SU-DHL-6 (cell line): ENCODE measurements around the gene WFDC1.

ENCODE experiments used
- H2AFZ ChIP-seq: fragments of 200-600 bp; sonication (generic); 2 replicates; pipeline ENCODE4 v1.6.1; 2014; ENCODE audit warnings: low read depth, mild to moderate bottlenecking, moderate library complexity, mixed read lengths, antibody characterized with exemption, low read length; ENCODE audit not compliant: severe bottlenecking
- H3F3A ChIP-seq: fragments of 200-600 bp; shearing (Covaris generic); 2 replicates; pipeline ENCODE4 v1.6.0; 2016; ENCODE audit warnings: antibody characterized with exemption, mild to moderate bottlenecking; ENCODE audit not compliant: insufficient read depth
- H3K27ac ChIP-seq: fragments of 200-600 bp; sonication (generic); 2 replicates; pipeline ENCODE4 v1.5.1; 2016; ENCODE audit warnings: low read depth, mild to moderate bottlenecking, low read length, moderate library complexity, mixed read lengths
- H3K27me3 ChIP-seq: fragments of 200-600 bp; sonication (generic), shearing (Covaris generic); 2 replicates; pipeline ENCODE4 v1.6.0; 2014; ENCODE audit warnings: mild to moderate bottlenecking, low read length
- H3K36me3 ChIP-seq: fragments of 200-600 bp; sonication (generic); 2 replicates; pipeline ENCODE4 v1.6.1; 2014; ENCODE audit warnings: mild to moderate bottlenecking, low read length, mixed read lengths
- H3K4me2 ChIP-seq: fragments of 300-600, 200-600 bp; shearing (Covaris generic), sonication (generic); 2 replicates; pipeline ENCODE4 v1.6.0; 2014; ENCODE audit warnings: low read length, low read depth, mild to moderate bottlenecking; ENCODE audit not compliant: poor library complexity, severe bottlenecking
- H3K4me3 ChIP-seq: fragments of 200-600 bp; sonication (generic); 2 replicates; pipeline ENCODE4 v1.5.1; 2014; ENCODE audit warnings: antibody characterized with exemption, low read length, mild to moderate bottlenecking, mixed read lengths; ENCODE audit not compliant: insufficient read depth, poor library complexity, severe bottlenecking
- H3K79me2 ChIP-seq: fragments of 200-600 bp; sonication (generic); 2 replicates; pipeline ENCODE4 v1.6.1; 2014; ENCODE audit warnings: mild to moderate bottlenecking, low read length, moderate library complexity; ENCODE audit not compliant: insufficient read depth
- H3K9ac ChIP-seq: fragments of 200-600 bp; sonication (generic); 2 replicates; pipeline ENCODE4 v1.7.0; 2014; ENCODE audit warnings: mild to moderate bottlenecking, low read length
- H3K9me2 ChIP-seq: fragments of 200-600 bp; sonication (generic); replicated peaks from 2 replicates; pipeline ENCODE4 v1.6.1; 2014; ENCODE audit warnings: low read length; ENCODE audit not compliant: insufficient read depth
- H3K9me3 ChIP-seq: fragments of 200-600 bp; sonication (generic); 2 replicates; pipeline ENCODE4 v1.6.1; 2014; ENCODE audit warnings: low read length, mixed read lengths; ENCODE audit not compliant: insufficient read depth
- H4K20me1 ChIP-seq: fragments of 200-600 bp; sonication (generic); 2 replicates; pipeline ENCODE4 v1.6.1; 2014; ENCODE audit warnings: low read depth, mild to moderate bottlenecking, antibody characterized with exemption, low read length, moderate library complexity, mixed read lengths
- CTCF ChIP-seq: fragments of 200-600 bp; sonication (generic); IDR thresholded peaks from one replicate; pipeline ENCODE4 v1.5.1; 2017; ENCODE audit warnings: antibody characterized with exemption, mild to moderate bottlenecking, low read length, moderate library complexity; ENCODE audit not compliant: insufficient read depth, poor library complexity, severe bottlenecking
- EZH2phosphoT487 ChIP-seq: fragments of 200-600 bp; sonication (generic), shearing (Covaris generic); conservative IDR thresholded peaks from 2 replicates; pipeline ENCODE4 v1.6.1; 2018; ENCODE audit warnings: mild to moderate bottlenecking, antibody characterized with exemption, low read length, moderate library complexity, mixed read lengths

Gene WFDC1

GRCh38 chr16:84286578-84287240, 8.0 kb upstream of the WFDC1 start:
- H3K4me2 ChIP-seq: no peak overlapping the region
- TF ChIP-seq CTCF (no peak), EZH2phosphoT487 (no peak)
- no peaks in the 10 kb centered on the region for H3K9me2 ChIP-seq

GRCh38 chr16:84288902-84289301, 5.8 kb upstream of the WFDC1 start:
- TF ChIP-seq EZH2phosphoT487: no peak
- no peak for TF ChIP-seq CTCF

More at GRCh38 chr16:84286578-84287240, 8.0 kb upstream of the WFDC1 start:
- Histone ChIP-seq H3F3A (no peaks in the 10 kb centered on the region), H3K9me3 (no peaks in the 10 kb centered on the region), H3K36me3 (no peaks in the 10 kb centered on the region), H3K27me3 (no peaks in the 10 kb centered on the region), H3K79me2 (no peaks in the 10 kb centered on the region), H3K9ac (no peak overlapping the region), H4K20me1 (no peaks in the 10 kb centered on the region), H2AFZ (no peak overlapping the region), H3K27ac (no peak overlapping the region), H3K4me3 (no peak overlapping the region)

GRCh38 chr16:84291226-84291625, 3.5 kb upstream of the WFDC1 start:
- Histone ChIP-seq H3K27ac (no peak overlapping the region), H2AFZ (no peak overlapping the region), H3K9ac (no peak overlapping the region), H3K9me2 (no peaks in the 10 kb centered on the region), H3K4me2 (no peak overlapping the region), H4K20me1 (no peaks in the 10 kb centered on the region), H3K9me3 (no peaks in the 10 kb centered on the region), H3K79me2 (no peaks in the 10 kb centered on the region), H3F3A (no peaks in the 10 kb centered on the region), H3K4me3 (no peak overlapping the region), H3K27me3 (no peaks in the 10 kb centered on the region), H3K36me3 (no peaks in the 10 kb centered on the region)
- no peak for TF ChIP-seq CTCF
- TF ChIP-seq EZH2phosphoT487: no peak

More at GRCh38 chr16:84288902-84289301, 5.8 kb upstream of the WFDC1 start:
- Histone ChIP-seq H3K4me2 (no peak overlapping the region), H3K9ac (no peak overlapping the region), H3K27ac (no peak overlapping the region), H3K79me2 (no peaks in the 10 kb centered on the region), H2AFZ (no peak overlapping the region), H3K9me3 (no peaks in the 10 kb centered on the region), H3K27me3 (no peaks in the 10 kb centered on the region), H3K4me3 (no peak overlapping the region), H3K9me2 (no peaks in the 10 kb centered on the region), H3K36me3 (no peaks in the 10 kb centered on the region), H4K20me1 (no peaks in the 10 kb centered on the region), H3F3A (no peaks in the 10 kb centered on the region)
